AG09309 (cell line): Measurements from ENCODE around the gene NFATC3.

Experiments
- DNase-seq: peaks from one replicate; pipeline ENCODE4 v3.0.0-alpha.2; 2010; ENCODE audit warnings: low read depth
- H3K4me3 ChIP-seq: 2 replicates; pipeline ENCODE4 v1.5.1; 2011; ENCODE audit warnings: mild to moderate bottlenecking, low read depth, low read length, moderate library complexity; ENCODE audit not compliant: control insufficient read depth
- TF ChIP-seq, protein P1 (sequence below): IDR thresholded peaks from 2 replicates; pipeline ENCODE4 v1.5.1; 2011; ENCODE audit warnings: mild to moderate bottlenecking, low read depth, low read length, inconsistent platforms; ENCODE audit not compliant: insufficient read depth, control insufficient read depth; ENCODE audit errors: missing control alignments

NFATC3 gene

GRCh38 chr16:68093816-68094613 lies 8.8 kb downstream of the NFATC3 start:
- TF ChIP-seq, protein P1, sequence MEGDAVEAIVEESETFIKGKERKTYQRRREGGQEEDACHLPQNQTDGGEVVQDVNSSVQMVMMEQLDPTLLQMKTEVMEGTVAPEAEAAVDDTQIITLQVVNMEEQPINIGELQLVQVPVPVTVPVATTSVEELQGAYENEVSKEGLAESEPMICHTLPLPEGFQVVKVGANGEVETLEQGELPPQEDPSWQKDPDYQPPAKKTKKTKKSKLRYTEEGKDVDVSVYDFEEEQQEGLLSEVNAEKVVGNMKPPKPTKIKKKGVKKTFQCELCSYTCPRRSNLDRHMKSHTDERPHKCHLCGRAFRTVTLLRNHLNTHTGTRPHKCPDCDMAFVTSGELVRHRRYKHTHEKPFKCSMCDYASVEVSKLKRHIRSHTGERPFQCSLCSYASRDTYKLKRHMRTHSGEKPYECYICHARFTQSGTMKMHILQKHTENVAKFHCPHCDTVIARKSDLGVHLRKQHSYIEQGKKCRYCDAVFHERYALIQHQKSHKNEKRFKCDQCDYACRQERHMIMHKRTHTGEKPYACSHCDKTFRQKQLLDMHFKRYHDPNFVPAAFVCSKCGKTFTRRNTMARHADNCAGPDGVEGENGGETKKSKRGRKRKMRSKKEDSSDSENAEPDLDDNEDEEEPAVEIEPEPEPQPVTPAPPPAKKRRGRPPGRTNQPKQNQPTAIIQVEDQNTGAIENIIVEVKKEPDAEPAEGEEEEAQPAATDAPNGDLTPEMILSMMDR: peak; percentile 61
- no peak overlapping the region for H3K4me3 ChIP-seq
- DNase-seq: no peak

GRCh38 chr16:68094614-68094934 lies 9.4 kb downstream of the NFATC3 start:
- TF ChIP-seq, protein P1: no peak
- no peak for DNase-seq
- H3K4me3 ChIP-seq: no peak overlapping the region

DNA sequence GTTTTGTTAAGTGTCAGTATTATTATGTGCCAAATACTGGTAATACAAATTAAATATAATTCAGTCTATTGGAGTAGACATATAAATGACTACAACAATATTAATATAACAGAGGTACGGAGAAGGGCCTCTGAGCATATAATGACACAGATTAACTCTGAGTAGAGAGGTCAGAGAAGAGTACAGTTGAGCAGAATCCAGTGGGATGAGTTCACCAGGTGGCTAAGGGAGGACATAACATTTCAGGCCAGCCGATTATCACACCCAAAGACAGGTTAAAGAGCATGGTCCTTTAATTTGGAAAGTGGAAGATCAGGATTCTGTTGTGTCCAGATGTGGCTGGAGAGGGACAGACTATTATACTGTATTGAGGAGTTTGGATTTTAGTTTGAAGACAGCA lies 11.3 kb downstream of the NFATC3 start:
- DNase-seq: no peak
- TF ChIP-seq, protein P1: no peak
- no peak overlapping the region for H3K4me3 ChIP-seq

DNA sequence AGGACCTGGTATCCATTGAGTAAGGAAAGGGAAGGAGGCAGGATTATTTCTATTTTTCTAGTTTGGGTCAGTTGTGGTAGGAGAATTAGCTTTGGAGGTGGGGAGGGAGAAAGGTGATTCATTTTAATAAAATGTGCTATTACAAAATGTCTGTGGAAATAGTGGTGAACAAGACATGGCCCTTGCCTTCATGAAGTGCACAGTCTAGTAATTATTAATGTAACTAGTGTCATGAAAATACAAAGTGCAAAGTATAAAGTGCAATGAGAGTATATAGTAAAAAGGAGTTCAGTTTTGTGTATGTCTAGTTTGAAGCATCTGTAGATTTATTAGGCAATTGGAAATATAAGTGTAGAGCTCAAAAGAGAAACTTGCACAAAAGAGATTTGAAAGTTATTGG lies 11.9 kb downstream of the NFATC3 start:
- TF ChIP-seq, protein P1: no peak

GRCh38 chr16:68097895-68098294 lies 12.7 kb downstream of the NFATC3 start:
- H3K4me3 ChIP-seq: no peak overlapping the region
- TF ChIP-seq, protein P1: no peak
- no peak for DNase-seq

More for the DNA sequence above, 11.9 kb downstream of the NFATC3 start:
- DNase-seq: no peak
- H3K4me3 ChIP-seq: no peak overlapping the region

- DNase-seq: no peak
- TF ChIP-seq, protein P1: no peak
- no peak overlapping the region for H3K4me3 ChIP-seq
Measured at GRCh38 chr16:68100488-68100887, 15.3 kb downstream of the NFATC3 start.
